ENCODE measurements around the gene FOXD3.

- TF ChIP-seq CTCF (IDR thresholded peaks at IDR 0.05) (no peak), POLR2A (IDR thresholded peaks at IDR 0.05) (no peak)
Observed at GRCh38 chr1:63319046-63320021, 3.0 kb upstream of the FOXD3 start.
